Measurements from ENCODE around the gene MDC1. TPM values are rescaled to one million over a fixed set of nuclear protein-coding genes. Genes with fewer than 3 reads are reported as not detected.

The MDC1 gene
- total and polyA plus RNA-seq, 2 experiments from 2014 or later = 17.2 to 32.7 TPM

GRCh38 chr6:30683183-30683979, 33.7 kb downstream of the MDC1 start (continued):
- TF ChIP-seq JUNB (IDR thresholded peaks at IDR 0.05; ENCODE audit: unreplicated experiment) = no peak
- no peak for TF ChIP-seq EZH2phosphoT487 (IDR thresholded peaks at IDR 0.05; ENCODE audit: unreplicated experiment)
- no peak for TF ChIP-seq CTCF (conservative IDR thresholded peaks at IDR 0.05; ENCODE audit: low read depth in 2 of 2)
- TF ChIP-seq STAT1 (IDR thresholded peaks at IDR 0.05; ENCODE audit: unreplicated experiment) = no peak
- TF ChIP-seq NANOG (IDR thresholded peaks at IDR 0.05; ENCODE audit: borderline replicate concordance) = no peak
- TF ChIP-seq POLR2AphosphoS5 (IDR thresholded peaks at IDR 0.05; ENCODE audit: low read depth) = no peak
- no peak for TF ChIP-seq ZNF331 (CRISPR knock-in tag; IDR thresholded peaks at IDR 0.05; ENCODE audit: low read depth)
- no peak for TF ChIP-seq EZH2 (IDR thresholded peaks at IDR 0.05; ENCODE audit: low read depth, unreplicated experiment)
- TF ChIP-seq ETS1 (IDR thresholded peaks at IDR 0.05) = no peak
- TF ChIP-seq REST (IDR thresholded peaks at IDR 0.05; ENCODE audit: unreplicated experiment) = no peak
